HG03103 (cell line): ENCODE results near the gene KCNK1.

Experiments used
- ATAC-seq: cut with Tn5 transposase; IDR thresholded peaks from one replicate; pipeline ENCODE4 v1.9.1; 2021; ENCODE audit warnings: low read depth; ENCODE audit not compliant: unreplicated experiment

KCNK1 gene

GRCh38 chr1:233689748-233690254 is 75.9 kb downstream of the KCNK1 start:
- no peak for ATAC-seq

GRCh38 chr1:233695901-233696300 is 82.0 kb downstream of the KCNK1 start:
- no peak for ATAC-seq

GRCh38 chr1:233700338-233700737 is 86.4 kb downstream of the KCNK1 start:
- no peak for ATAC-seq

GRCh38 chr1:233704170-233704897 is 90.4 kb downstream of the KCNK1 start:
- no peak for ATAC-seq

- ATAC-seq: no peak
Measured at GRCh38 chr1:233704898-233705723, 91.2 kb downstream of the KCNK1 start.

- ATAC-seq: no peak
Measured at GRCh38 chr1:233707153-233707879, 93.4 kb downstream of the KCNK1 start.

GRCh38 chr1:233707880-233708815 is 94.2 kb downstream of the KCNK1 start:
- no peak for ATAC-seq

GRCh38 chr1:233710031-233710430 is 96.1 kb downstream of the KCNK1 start:
- no peak for ATAC-seq

GRCh38 chr1:233710507-233710906 is 96.6 kb downstream of the KCNK1 start:
- no peak for ATAC-seq

- ATAC-seq: no peak
Measured at GRCh38 chr1:233714631-233715217, 100.8 kb downstream of the KCNK1 start.

- no peak for ATAC-seq
Measured at GRCh38 chr1:233718057-233718456, 104.2 kb downstream of the KCNK1 start.

GRCh38 chr1:233719655-233720341 is 105.9 kb downstream of the KCNK1 start:
- no peak for ATAC-seq

- ATAC-seq: no peak
Measured at GRCh38 chr1:233721004-233721595, 107.2 kb downstream of the KCNK1 start.
